Vagina (tissue), 2 donors: ENCODE data around the gene ELP1.

ENCODE experiments used
- CTCF ChIP-seq, 3 experiments: fragments of 450-650 bp in 2 of 3; fragments of 200-600 bp in 1 of 3; sonication (generic) in 1 of 3; IDR thresholded peaks; one replicate each; pipeline ENCODE4 v1.5.1; 2017 to 2019; ENCODE audit warnings: antibody characterized with exemption in 3 of 3, mild to moderate bottlenecking in 2 of 3, moderate library complexity in 2 of 3
- POLR2A ChIP-seq, 2 donors: fragments of 450-650 bp; IDR thresholded peaks; one replicate each; pipeline ENCODE4 v1.6.1; 2017; ENCODE audit warnings: antibody characterized with exemption in 2 of 2, mild to moderate bottlenecking in 2 of 2, moderate library complexity in 2 of 2
- POLR2AphosphoS5 ChIP-seq, 2 donors: sonication (generic); formaldehyde crosslinking; IDR thresholded peaks; one replicate each; pipeline ENCODE4 v1.9.0; 2017; ENCODE audit warnings: antibody characterized with exemption in 2 of 2, mild to moderate bottlenecking in 2 of 2, low read depth in 1 of 2; ENCODE audit not compliant: insufficient read depth in 1 of 2

GRCh38 chr9:108832179-108832500, 101.8 kb downstream of the ELP1 start:
- TF ChIP-seq CTCF (IDR thresholded peaks at IDR 0.05) (no peak), POLR2A (IDR thresholded peaks at IDR 0.05) (no peak), POLR2AphosphoS5 (IDR thresholded peaks at IDR 0.05; ENCODE audit: insufficient read depth in 1 of 2, low read depth in 1 of 2) (no peak)
